Peyer's patch (tissue), 4 donors: ENCODE measurements around the gene PNLIPRP2. TPM values are rescaled to one million over a fixed set of nuclear protein-coding genes. Genes with fewer than 3 reads are reported as not detected.
A peak's percentile ranks its signal among the peaks of the same experiment; 100 is the strongest.

Source experiments
- DNase-seq, 3 donors: peaks; one replicate each; pipeline ENCODE4 v3.0.0-alpha.2; 2017 to 2019
- H3K27ac ChIP-seq, 4 donors: fragments of 200-600 bp; sonication (generic); one replicate each; pipeline ENCODE4 v1.5.1; 2016 to 2019
- H3K27me3 ChIP-seq, 2 donors: fragments of 200-600 bp; sonication (generic); one replicate each; pipeline ENCODE4 v1.5.1; 2019
- H3K36me3 ChIP-seq, 3 donors: fragments of 200-600 bp; sonication (generic); one replicate each; pipeline ENCODE4 v1.5.1; 2016 to 2019
- H3K4me1 ChIP-seq, 4 donors: fragments of 200-600 bp; sonication (generic); one replicate each; pipeline ENCODE4 v1.5.1; 2016 to 2019
- H3K4me3 ChIP-seq, 4 donors: fragments of 200-600 bp; sonication (generic); 1 replicate in 3 of 4; 2 replicates in 1 of 4; pipeline ENCODE4 v1.5.1; 2016 to 2019; ENCODE audit warnings: mild to moderate bottlenecking in 1 of 4
- H3K9me3 ChIP-seq, 4 donors: fragments of 200-600 bp; sonication (generic); one replicate each; pipeline ENCODE4 v1.5.1; 2016 to 2019; ENCODE audit warnings: mild to moderate bottlenecking in 1 of 4
- POLR2A ChIP-seq, 2 donors: fragments of 450-650 bp; IDR thresholded peaks; one replicate each; pipeline ENCODE4 v1.5.1; 2017; ENCODE audit warnings: antibody characterized with exemption in 2 of 2, mild to moderate bottlenecking in 2 of 2, moderate library complexity in 2 of 2
- total RNA-seq, 4 donors: library from RNA; depleted of rRNA; stranded (reverse); fragments of >200 nt; gene quantifications; one replicate each; pipeline ENCODE4 v1.1.0, GENCODE V29; 2016
- TF ChIP-seq, protein P1 (sequence below), 6 experiments: fragments of 450-650 bp in 4 of 6; fragments of 200-600 bp in 2 of 6; sonication (generic) in 1 of 6; IDR thresholded peaks; one replicate each; pipeline ENCODE4 v1.5.1; 2017 to 2019; ENCODE audit warnings: antibody characterized with exemption in 6 of 6, mild to moderate bottlenecking in 3 of 6, moderate library complexity in 1 of 6

The PNLIPRP2 gene
- total RNA-seq, 4 donors from 2014 or later, result 9.9 to 161 (median 76.5) TPM

DNA sequence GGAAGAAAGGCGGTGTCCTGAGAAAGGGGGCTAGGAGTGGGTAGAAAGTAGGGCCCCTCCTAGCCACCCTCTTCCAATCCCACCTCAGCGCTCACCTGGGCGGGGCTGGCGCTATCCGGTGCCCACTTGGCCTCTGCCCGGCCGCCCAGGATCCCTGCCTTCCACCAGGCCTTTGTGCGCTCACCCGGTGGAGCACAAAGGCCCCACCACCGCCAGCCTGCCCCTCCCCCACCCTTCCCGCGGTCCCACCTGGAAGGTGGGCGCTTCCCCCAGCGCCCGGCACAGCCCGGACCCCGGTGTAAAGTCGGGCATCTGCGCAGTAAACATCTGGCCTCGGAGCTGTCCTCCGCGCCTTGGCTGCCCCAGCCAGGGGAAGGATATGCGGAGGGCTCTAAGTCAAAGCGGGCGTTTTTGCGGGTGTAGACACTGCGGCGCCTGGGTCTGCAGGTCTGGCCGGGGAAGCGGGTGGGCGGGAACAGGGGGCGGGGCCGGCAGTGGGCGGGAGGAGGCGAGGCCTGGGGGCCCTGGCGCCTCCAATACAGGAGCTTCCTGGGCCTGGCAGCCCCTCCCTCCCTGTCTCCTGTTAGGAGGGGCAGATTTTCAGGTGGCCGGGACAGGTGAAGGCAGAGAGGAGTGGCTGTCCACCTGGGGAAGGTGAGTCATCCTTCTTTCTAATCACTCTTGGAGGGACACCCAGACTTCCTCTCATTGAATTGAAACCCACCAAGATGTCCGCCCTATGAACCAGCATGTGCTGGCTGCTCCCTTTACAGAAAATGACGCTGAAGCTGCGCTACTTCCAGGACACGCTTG, 49.3 kb downstream of the PNLIPRP2 start:
- H3K27me3 ChIP-seq, result no peaks in the 10 kb centered on the region
- H3K9me3 ChIP-seq, result no peaks in the 10 kb centered on the region
- H3K4me3 ChIP-seq, result peak overlapping the region in 3 of 4 donors; percentile 3 to 42 (median 34)
- TF ChIP-seq POLR2A (IDR thresholded peaks at IDR 0.05), result no peak
- TF ChIP-seq, protein P1, sequence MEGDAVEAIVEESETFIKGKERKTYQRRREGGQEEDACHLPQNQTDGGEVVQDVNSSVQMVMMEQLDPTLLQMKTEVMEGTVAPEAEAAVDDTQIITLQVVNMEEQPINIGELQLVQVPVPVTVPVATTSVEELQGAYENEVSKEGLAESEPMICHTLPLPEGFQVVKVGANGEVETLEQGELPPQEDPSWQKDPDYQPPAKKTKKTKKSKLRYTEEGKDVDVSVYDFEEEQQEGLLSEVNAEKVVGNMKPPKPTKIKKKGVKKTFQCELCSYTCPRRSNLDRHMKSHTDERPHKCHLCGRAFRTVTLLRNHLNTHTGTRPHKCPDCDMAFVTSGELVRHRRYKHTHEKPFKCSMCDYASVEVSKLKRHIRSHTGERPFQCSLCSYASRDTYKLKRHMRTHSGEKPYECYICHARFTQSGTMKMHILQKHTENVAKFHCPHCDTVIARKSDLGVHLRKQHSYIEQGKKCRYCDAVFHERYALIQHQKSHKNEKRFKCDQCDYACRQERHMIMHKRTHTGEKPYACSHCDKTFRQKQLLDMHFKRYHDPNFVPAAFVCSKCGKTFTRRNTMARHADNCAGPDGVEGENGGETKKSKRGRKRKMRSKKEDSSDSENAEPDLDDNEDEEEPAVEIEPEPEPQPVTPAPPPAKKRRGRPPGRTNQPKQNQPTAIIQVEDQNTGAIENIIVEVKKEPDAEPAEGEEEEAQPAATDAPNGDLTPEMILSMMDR (IDR thresholded peaks at IDR 0.05), result no peak
- H3K4me1 ChIP-seq, result peaks cover 0 to 5% (median 0%) of the 10 kb centered on the region in 4 donors
- DNase-seq, result peak in 2 of 3 donors; percentile 57 to 73
- H3K36me3 ChIP-seq, result no peaks in the 10 kb centered on the region
- H3K27ac ChIP-seq, result peak overlapping the region in 1 of 4 donors; percentile 2

DNA sequence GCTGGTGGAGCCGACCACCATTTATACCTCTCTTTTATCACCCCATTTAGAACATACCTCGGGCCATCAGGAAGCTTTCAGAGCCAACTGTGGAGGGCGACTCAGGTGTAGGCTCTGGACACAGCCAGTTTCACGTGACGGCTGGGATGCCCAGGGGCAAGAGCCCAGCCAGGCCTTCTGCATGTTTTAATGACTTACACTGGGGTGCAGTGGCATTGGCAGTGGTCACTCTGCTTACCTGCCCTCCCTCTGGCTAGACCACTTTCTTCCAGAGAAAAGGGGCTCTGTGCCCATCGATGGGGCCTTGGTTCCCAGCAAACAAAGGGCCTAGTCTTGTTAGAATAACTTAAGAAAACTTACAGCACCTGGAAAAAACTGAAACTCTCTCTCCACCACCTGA, 50.0 kb downstream of the PNLIPRP2 start:
- H3K9me3 ChIP-seq, result no peaks in the 10 kb centered on the region
- H3K36me3 ChIP-seq, result no peaks in the 10 kb centered on the region
- DNase-seq, result no peak
- peaks cover 0 to 5% (median 0%) of the 10 kb centered on the region in 4 donors for H3K4me1 ChIP-seq
- H3K4me3 ChIP-seq, result peak overlapping the region in 1 of 4 donors; percentile 34
- H3K27ac ChIP-seq, result no peak overlapping the region
- H3K27me3 ChIP-seq, result no peaks in the 10 kb centered on the region
- TF ChIP-seq, protein P1 (IDR thresholded peaks at IDR 0.05), result no peak
- TF ChIP-seq POLR2A (IDR thresholded peaks at IDR 0.05), result no peak

DNA sequence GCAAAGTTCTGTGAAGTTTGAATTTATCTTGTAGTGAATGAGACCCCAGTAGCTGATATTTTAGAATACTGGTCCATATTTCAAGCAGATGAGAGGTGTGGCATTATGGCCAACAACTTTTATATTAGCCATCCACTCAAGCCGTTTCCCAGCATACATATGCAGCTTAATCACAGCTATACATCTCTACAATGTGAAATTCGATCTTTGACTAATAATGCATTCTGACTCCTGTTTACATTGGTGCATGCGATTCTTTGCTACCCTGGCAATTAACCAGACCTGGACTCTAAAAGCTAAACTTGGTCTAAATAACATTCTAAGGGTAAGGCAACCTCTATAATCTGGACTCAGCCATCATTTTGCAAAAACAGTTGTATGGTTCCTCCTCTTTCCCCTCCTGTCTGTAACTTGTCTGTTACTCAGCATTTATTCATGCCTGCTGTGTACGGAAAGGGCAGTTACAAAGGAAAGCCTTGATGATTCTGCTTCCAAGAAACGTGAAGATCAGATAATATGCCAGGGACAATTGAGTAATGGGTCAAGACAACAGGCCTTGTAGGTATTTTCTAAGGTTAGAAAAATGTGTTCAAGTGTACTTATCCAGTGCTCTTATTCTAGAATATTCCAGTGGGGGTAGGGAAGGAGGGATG, 50.6 kb downstream of the PNLIPRP2 start:
- TF ChIP-seq, protein P1 (IDR thresholded peaks at IDR 0.05), result no peak
- no peak for TF ChIP-seq POLR2A (IDR thresholded peaks at IDR 0.05)
- H3K4me1 ChIP-seq, result peaks cover 0 to 5% (median 0%) of the 10 kb centered on the region in 4 donors
- DNase-seq, result no peak
- no peaks in the 10 kb centered on the region for H3K9me3 ChIP-seq
- no peaks in the 10 kb centered on the region for H3K27me3 ChIP-seq
- H3K4me3 ChIP-seq, result no peak overlapping the region
- H3K27ac ChIP-seq, result no peak overlapping the region
- H3K36me3 ChIP-seq, result no peaks in the 10 kb centered on the region

DNA sequence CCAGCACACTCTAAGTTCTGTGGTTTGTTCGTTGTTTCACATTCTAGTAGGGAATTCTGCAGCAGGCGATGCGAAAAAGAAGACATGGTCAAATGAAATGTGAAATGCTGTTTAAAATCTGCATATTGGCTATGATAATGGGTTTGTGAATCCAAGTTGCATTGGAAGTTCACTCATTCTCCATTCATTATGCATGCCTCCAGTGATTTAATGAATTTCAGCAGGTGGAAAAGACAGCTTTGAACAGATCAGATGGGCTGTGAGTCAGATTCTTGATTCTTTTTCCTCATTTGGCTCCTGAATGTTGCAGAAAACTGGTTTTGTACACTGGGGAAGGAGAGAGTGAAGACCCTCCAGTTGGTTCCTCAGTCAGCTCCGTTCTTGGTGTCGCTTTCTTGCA, 52.1 kb downstream of the PNLIPRP2 start:
- Histone ChIP-seq H3K4me3 (no peak overlapping the region), H3K9me3 (no peaks in the 10 kb centered on the region), H3K27ac (no peak overlapping the region), H3K4me1 (peaks cover 0 to 5% (median 0%) of the 10 kb centered on the region in 4 donors), H3K36me3 (no peaks in the 10 kb centered on the region), H3K27me3 (no peaks in the 10 kb centered on the region)
- TF ChIP-seq, protein P1 (IDR thresholded peaks at IDR 0.05), result no peak
- no peak for TF ChIP-seq POLR2A (IDR thresholded peaks at IDR 0.05)
- DNase-seq, result no peak

DNA sequence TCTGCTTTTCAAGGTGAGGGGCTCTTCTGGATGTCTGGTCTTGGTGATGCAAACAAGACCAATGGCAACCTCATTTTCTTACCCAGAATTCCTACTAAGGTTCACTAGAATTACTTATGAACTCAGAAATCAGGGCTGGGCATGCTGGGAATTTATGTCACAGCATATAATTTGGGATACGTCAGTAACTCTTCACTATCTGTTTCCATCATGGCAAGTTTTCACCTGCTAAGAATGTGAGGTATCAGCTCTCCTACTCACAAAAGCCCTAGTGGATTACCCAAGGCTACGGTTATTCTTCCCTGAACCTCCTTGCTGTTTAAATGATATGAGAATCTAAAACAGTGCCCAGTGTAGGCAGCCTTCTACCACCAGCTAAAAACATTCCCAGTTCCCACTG, 53.1 kb downstream of the PNLIPRP2 start:
- H3K9me3 ChIP-seq, result no peaks in the 10 kb centered on the region
- H3K36me3 ChIP-seq, result no peaks in the 10 kb centered on the region
- no peak for DNase-seq

More for the DNA sequence above, 53.1 kb downstream of the PNLIPRP2 start:
- peaks cover 0 to 5% (median 0%) of the 10 kb centered on the region in 4 donors for H3K4me1 ChIP-seq
- no peaks in the 10 kb centered on the region for H3K27me3 ChIP-seq
- H3K27ac ChIP-seq, result no peak overlapping the region
- no peak overlapping the region for H3K4me3 ChIP-seq
- TF ChIP-seq, protein P1 (IDR thresholded peaks at IDR 0.05), result no peak
- no peak for TF ChIP-seq POLR2A (IDR thresholded peaks at IDR 0.05)
